HUES6 (cell line): ENCODE results near the gene TARM1.

Experiments used
- H3K27ac ChIP-seq: 2 replicates; pipeline ENCODE4 v1.7.0; 2013; ENCODE audit warnings: low read depth, mild to moderate bottlenecking, low read length, inconsistent platforms
- H3K27me3 ChIP-seq: 2 replicates; pipeline ENCODE4 v1.6.1; 2013; ENCODE audit warnings: low read length; ENCODE audit not compliant: control insufficient read depth, insufficient read depth
- H3K36me3 ChIP-seq: 2 replicates; pipeline ENCODE4 v1.6.1; 2013; ENCODE audit warnings: low read length; ENCODE audit not compliant: control insufficient read depth, insufficient read depth
- H3K4me1 ChIP-seq: 2 replicates; pipeline ENCODE4 v1.6.1; 2013; ENCODE audit warnings: low read length; ENCODE audit not compliant: control insufficient read depth, insufficient read depth
- H3K4me3 ChIP-seq: 2 replicates; pipeline ENCODE4 v1.5.1; 2013; ENCODE audit warnings: low read depth, low read length
- H3K9ac ChIP-seq: one replicate; pipeline ENCODE4 v1.6.1; 2013; ENCODE audit warnings: mild to moderate bottlenecking, low read length
- H3K9me3 ChIP-seq: 2 replicates; pipeline ENCODE4 v1.6.1; 2013; ENCODE audit warnings: low read depth, low read length; ENCODE audit not compliant: control insufficient read depth, insufficient read depth

TARM1 gene

GRCh38 chr19:54029930-54030490 lies 51.2 kb downstream of the TARM1 start:
- Histone ChIP-seq H3K4me1 (peaks cover 7% of the 10 kb centered on the region), H3K9me3 (no peaks in the 10 kb centered on the region), H3K27ac (no peak overlapping the region), H3K9ac (no peak overlapping the region), H3K36me3 (no peaks in the 10 kb centered on the region), H3K4me3 (no peak overlapping the region), H3K27me3 (no peaks in the 10 kb centered on the region)

DNA sequence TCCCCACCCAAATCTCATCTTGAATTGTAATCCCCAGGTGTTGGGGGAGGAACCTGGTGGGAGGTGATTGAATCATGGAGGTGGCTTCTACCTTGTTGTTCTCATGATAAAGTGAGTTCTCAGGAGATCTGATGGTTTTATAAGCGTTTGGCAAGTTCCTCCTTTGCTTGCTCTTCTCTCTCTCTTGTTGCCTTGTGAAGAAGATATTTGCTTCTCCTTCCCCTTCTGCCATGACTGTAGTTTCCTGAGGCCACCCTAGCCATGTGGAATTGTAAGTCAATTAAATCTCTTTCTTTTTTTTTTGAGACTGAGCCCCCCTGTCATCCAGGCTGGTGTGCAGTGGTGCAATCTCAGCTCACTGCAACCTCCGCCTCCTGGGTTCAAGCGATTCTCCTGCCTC lies 51.9 kb downstream of the TARM1 start:
- H3K36me3 ChIP-seq = no peaks in the 10 kb centered on the region
- H3K27ac ChIP-seq = no peak overlapping the region
- H3K9ac ChIP-seq = no peak overlapping the region
- no peaks in the 10 kb centered on the region for H3K9me3 ChIP-seq
- H3K4me3 ChIP-seq = no peak overlapping the region
- no peaks in the 10 kb centered on the region; the same call in 1 of the 2 replicates for H3K4me1 ChIP-seq
- H3K27me3 ChIP-seq = no peaks in the 10 kb centered on the region

DNA sequence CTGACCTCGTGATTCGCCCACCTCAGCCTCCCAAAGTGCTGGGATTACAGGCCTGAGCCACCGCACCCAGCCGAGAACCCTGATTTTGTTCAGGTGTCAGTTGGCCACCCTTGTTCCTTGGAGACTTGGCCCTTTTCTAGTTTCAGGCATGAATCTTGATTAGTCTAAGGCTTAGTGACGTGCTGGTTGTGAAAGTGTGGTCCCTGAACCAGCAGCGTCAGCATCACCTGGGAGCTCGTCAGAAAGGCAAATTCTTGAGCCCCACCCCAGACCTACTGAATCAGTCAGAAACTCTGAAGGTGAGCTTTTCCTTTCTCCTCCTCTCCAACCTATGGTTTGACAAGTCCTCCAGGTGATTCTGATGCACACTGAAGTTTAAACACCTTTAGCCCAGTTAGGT lies 54.5 kb downstream of the TARM1 start:
- Histone ChIP-seq H3K27me3 (no peaks in the 10 kb centered on the region), H3K27ac (no peak overlapping the region), H3K36me3 (no peaks in the 10 kb centered on the region), H3K9me3 (no peaks in the 10 kb centered on the region), H3K9ac (no peak overlapping the region), H3K4me1 (peaks cover 3% of the 10 kb centered on the region; the same call in 1 of the 2 replicates), H3K4me3 (no peak overlapping the region)

DNA sequence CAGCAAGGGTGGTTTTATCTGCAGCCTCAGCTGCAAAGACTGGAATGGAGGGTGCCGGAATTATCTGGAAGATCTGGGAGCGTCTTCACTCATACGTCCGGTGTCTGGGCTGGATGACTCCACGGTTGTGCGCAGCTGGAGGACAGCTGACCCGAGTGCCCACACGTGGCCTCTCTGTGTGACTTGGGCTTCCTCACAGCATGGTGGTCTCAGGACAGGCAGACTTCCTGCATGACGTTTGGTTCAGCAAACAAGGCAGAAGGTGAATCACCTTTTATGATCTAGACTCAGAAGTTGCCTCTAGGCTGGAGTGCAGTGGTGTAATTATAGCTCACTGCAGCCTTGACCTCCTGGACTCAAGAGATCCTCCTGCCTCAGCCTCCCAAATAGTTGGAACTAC lies 56.5 kb downstream of the TARM1 start:
- no peak overlapping the region for H3K27ac ChIP-seq
- H3K36me3 ChIP-seq = no peaks in the 10 kb centered on the region
- no peaks in the 10 kb centered on the region for H3K9me3 ChIP-seq
- H3K4me3 ChIP-seq = no peak overlapping the region
- H3K27me3 ChIP-seq = no peaks in the 10 kb centered on the region
- H3K9ac ChIP-seq = no peak overlapping the region
- H3K4me1 ChIP-seq = peaks cover 10% of the 10 kb centered on the region; the same call in 1 of the 2 replicates

GRCh38 chr19:54023191-54023590 lies 58.0 kb downstream of the TARM1 start:
- Histone ChIP-seq H3K27ac (no peak overlapping the region), H3K4me1 (peaks cover 12% of the 10 kb centered on the region; the same call in 1 of the 2 replicates)

DNA sequence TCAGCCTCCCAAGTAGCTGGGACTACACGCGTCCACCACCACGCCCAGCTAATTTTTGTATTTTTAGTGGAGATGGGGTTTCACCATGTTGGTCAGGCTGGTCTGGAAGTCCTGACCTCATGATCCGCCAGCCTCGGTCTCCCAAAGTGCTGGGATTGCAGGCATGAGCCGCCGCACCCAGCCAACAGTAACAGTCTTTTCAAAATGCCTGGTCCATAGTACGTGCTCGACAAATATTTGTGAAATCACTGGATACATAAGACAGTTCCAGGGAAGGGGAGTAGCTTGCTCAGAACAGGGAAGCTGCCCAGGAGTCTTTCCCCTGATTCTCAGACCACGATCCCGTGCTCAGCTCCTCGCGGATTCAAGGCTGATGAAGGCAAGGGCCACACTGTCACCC lies 59.2 kb downstream of the TARM1 start:
- Histone ChIP-seq H3K36me3 (no peaks in the 10 kb centered on the region), H3K9me3 (no peaks in the 10 kb centered on the region), H3K4me1 (peaks cover 12% of the 10 kb centered on the region; the same call in 1 of the 2 replicates), H3K4me3 (no peak overlapping the region), H3K27ac (no peak overlapping the region), H3K27me3 (no peaks in the 10 kb centered on the region), H3K9ac (no peak overlapping the region)

More at GRCh38 chr19:54023191-54023590, 58.0 kb downstream of the TARM1 start:
- Histone ChIP-seq H3K36me3 (no peaks in the 10 kb centered on the region), H3K4me3 (no peak overlapping the region), H3K9me3 (no peaks in the 10 kb centered on the region), H3K27me3 (no peaks in the 10 kb centered on the region), H3K9ac (no peak overlapping the region)

DNA sequence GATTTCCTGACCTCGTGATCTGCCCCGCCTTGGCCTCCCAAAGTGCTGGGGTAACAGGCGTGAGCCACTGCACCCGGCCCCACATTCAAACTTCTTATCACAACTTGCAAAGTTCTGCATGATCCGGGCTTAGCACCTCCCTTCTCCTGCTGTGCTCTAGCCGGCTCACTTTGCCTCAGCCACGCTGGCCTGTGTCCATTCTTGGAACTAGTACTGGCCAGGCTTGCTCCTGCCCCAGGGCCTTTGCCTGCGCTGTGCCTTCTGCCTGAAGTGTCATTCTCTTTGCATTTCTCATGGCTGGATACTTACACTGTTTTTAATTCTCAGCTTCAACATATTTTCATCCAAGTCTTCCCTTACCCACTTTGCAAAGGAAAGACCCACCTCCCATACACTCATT lies 59.8 kb downstream of the TARM1 start:
- no peak overlapping the region for H3K9ac ChIP-seq
- no peaks in the 10 kb centered on the region; the same call in 1 of the 2 replicates for H3K27me3 ChIP-seq
- H3K9me3 ChIP-seq = no peaks in the 10 kb centered on the region
- H3K36me3 ChIP-seq = no peaks in the 10 kb centered on the region
- H3K4me1 ChIP-seq = peaks cover 12% of the 10 kb centered on the region; the same call in 1 of the 2 replicates
- H3K27ac ChIP-seq = no peak overlapping the region
- no peak overlapping the region for H3K4me3 ChIP-seq
